A673 (cell line): Measurements from ENCODE around the gene MEX3D.

Experiments
- EZH2 ChIP-seq: fragments of 200-600 bp; sonication (generic); IDR thresholded peaks from 2 replicates; pipeline ENCODE4 v1.6.1; 2017; ENCODE audit warnings: borderline replicate concordance, low read depth, mild to moderate bottlenecking, mixed read lengths, antibody characterized with exemption, low read length; ENCODE audit not compliant: poor library complexity, severe bottlenecking
- TF ChIP-seq, protein P1 (sequence below): fragments of 300-800, 200-600 bp; sonication (generic); conservative IDR thresholded peaks from 2 replicates; pipeline ENCODE4 v1.5.1; 2017; ENCODE audit warnings: low read depth, mild to moderate bottlenecking, antibody characterized with exemption, low read length, moderate library complexity, mixed read lengths

- TF ChIP-seq, protein P1, sequence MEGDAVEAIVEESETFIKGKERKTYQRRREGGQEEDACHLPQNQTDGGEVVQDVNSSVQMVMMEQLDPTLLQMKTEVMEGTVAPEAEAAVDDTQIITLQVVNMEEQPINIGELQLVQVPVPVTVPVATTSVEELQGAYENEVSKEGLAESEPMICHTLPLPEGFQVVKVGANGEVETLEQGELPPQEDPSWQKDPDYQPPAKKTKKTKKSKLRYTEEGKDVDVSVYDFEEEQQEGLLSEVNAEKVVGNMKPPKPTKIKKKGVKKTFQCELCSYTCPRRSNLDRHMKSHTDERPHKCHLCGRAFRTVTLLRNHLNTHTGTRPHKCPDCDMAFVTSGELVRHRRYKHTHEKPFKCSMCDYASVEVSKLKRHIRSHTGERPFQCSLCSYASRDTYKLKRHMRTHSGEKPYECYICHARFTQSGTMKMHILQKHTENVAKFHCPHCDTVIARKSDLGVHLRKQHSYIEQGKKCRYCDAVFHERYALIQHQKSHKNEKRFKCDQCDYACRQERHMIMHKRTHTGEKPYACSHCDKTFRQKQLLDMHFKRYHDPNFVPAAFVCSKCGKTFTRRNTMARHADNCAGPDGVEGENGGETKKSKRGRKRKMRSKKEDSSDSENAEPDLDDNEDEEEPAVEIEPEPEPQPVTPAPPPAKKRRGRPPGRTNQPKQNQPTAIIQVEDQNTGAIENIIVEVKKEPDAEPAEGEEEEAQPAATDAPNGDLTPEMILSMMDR = no peak
- TF ChIP-seq EZH2 = no peak
Observed at GRCh38 chr19:1518471-1518870, 49.7 kb downstream of the MEX3D start.
